HG03378 (cell line): ENCODE measurements around the gene FBXW7.

ENCODE experiments used
- ATAC-seq: cut with Tn5 transposase; IDR thresholded peaks from one replicate; pipeline ENCODE4 v1.9.1; 2021; ENCODE audit warnings: mild to moderate bottlenecking, moderate library complexity; ENCODE audit not compliant: unreplicated experiment

The FBXW7 gene

DNA sequence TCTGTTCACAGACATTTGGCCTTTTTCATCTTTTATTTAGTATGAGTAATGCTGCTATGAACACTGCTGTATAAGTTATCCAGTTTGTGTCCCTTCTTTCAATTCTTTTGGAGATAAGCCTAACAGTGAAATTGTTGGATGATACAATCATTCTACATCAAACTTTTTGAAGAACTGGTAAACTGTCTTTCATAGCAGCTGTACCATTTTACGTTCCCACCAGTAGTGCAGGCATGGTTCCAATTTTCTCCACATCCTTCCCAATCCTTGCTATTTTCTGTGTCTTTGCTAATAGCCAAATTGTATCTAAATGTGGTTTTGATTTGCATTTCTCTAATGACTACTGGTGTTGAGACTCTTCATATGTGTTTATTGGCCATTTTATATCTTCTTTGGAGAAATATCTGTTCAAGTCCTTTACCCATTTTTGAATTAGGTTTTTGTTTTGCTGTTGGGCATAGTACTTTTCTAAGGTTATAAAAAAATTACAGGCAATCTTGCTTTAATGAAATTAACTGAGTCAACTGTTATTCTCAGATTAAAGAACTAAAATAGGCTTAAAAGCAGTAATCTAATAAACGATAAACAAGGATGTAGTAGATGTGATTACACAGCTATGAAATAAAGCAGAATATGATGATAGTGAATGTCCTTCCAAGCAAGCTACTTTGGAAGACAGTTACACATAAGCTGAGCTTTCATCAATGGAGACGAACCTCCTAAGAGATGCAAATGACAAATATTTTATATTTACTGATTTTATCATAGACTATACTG lies 57.2 kb downstream of the FBXW7 start:
- ATAC-seq = no peak

DNA sequence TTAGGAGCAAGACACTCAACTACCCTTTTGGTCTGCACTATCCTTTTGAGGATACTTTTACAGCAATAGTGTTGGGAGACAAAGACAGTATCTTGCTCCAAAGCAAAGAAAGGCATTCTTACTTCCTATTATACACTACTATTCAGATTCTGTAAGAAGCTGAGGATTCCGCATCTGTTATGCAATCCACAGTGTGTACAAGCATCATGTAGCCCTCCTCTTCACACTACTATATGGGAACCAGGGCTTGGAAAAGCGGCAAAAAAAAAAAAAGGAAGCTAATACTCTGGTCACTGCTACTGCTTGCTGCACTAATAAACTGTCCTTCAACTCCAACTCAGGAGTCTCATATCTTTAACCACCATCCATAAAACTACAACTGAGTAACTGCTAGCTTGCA lies 59.1 kb downstream of the FBXW7 start:
- no peak for ATAC-seq

DNA sequence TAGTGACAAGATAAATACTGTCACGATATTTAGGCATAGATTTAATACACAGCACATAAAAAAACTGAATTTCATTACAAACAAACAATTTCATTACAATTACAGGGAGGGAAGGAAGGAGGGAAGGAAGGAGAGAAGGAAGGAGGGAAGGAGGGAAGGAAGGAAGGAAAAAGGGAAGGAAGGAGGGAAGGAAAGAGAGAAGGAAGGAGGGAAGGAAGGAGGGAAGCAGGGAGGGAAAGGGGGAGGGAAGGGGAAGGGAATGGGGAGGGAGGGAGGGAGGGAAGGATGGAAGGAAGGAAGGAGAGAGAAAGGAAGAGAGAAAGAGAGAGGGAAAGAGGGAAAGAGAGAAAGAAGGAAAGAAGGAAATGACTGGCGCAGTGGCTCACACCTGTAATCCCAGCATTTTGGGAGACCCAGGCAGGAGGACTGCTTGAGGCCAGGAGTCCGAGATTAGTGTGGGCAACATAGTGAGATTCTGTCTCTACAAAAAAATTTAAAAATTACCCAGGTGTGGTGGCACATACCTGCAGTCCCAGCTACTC lies 64.6 kb downstream of the FBXW7 start:
- ATAC-seq = no peak

DNA sequence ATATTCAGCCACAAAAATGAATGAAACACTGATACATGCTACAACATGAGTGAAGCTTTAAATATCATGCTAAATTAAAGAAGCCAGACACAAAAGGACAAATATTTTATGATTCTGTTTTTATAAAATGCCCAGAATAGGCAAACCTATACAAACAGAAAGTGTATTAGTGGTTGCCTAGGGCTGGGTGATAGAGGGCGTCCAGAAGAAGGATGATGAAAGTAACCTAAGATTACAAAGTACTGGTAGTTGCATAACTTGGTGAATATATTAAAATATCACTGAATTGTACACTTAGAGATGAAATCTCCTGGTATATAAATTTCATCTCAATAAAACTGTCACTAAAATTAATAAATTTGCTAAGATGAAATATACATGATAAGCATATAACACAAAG lies 67.5 kb downstream of the FBXW7 start:
- ATAC-seq = no peak

DNA sequence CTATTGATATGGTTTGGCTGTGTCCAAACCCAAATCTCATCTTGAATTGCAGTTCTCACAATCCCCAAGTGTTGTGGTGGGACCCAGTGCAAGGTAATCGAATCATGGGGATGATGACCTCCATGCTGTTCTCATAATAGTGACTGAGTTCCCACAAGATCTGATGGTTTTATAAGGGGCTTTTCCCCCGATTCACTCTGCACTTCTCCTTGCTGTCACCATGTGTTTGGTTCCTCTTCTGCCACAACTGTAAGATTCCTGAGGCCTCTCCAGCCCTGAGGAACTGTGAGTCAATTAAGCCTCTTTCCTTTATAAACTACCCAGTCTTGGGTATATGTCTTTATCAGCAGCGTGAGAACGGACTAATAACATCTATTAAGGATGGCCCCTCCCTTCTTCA lies 68.8 kb downstream of the FBXW7 start:
- ATAC-seq = no peak

DNA sequence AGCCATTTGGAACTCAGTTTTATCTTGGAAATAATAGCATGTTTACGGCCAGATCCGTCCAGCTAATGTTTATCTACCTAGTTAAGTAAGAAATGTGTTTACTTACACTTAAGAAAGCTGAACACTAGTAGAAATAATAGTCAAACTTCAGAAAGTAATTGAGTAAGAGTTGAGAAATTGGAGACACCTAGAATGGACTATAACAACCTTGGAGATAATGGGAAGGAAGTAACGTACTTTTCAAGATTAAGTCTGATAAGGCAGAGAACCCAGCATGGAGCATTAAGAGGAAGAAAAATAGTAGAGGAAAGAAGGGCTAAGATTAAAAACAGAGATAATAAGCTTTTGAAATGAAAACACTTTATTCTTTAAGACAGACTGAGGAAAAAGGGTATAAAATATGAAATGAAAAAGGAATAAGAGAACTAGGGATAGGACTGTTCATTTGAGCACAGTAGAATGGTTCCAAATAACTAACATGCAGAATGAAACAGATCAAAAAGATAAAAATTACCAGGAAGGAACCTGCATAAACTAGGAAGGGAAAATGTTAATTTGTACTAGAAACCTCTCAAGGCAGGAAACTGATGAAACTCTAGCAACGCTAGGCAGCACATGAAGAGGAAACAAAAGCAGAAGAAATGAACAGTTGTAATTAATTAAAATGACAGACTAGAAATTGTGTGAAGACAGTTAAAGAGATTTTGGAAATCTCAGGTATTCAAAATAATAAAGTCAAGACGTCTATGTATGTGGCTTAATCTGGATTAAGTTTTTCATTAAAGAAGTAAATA lies 71.7 kb downstream of the FBXW7 start:
- no peak for ATAC-seq

DNA sequence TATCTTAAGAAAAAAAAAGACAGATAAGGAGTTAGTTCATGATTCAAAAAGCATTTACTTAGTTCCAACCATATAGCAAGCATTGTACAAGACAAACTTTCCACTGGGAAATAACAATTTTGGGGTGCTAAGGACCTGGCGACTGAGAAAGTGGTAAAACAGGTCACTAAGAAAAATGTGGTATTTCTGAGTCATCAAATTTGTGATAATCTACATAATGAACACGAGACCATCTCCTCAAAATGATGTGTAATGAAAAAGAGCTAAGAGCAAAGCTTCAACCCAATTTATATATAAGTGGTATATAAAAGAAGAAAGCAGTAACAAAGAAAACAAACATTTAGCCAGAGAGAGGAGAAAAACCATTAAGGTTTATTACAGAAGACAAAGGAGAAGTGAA lies 72.3 kb downstream of the FBXW7 start:
- no peak for ATAC-seq

DNA sequence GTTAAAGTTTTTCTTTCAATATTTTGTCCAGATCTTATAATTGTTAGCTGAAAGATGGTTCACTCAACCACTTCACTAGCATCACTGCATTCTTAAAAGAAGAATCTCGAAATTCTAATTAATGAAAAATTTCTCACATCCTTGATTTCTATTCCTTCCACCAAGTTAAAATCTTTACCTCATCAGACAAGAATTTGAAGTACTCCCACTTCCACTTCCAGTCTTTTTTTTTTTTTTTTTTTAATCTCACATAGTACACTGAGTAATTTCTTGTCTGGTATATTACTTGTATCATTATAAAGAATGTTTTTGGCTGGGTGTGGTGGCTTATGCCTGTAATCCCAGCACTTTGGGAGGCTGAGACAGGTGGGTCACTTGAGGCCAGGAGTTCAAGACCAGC lies 73.2 kb downstream of the FBXW7 start:
- no peak for ATAC-seq

DNA sequence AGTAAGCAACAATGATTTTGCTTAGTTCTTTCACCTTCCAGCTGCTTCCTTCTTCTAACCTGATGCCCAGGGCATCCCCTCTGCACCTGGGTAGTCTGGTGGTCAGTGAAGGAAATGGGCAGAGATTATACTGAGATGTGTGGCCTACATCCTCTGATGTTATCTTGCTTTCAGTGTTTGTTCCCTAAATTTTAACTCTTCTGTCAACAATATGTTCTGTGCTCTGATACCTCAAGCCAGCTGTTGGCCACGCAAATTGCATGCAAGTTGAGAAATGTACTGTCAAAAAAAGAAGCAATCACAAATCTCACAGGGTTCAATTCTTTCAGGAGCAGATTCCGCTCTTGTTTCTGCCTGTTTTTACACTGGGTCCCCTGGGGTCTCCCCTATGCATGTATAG lies 73.8 kb downstream of the FBXW7 start:
- ATAC-seq = peak; percentile 62

DNA sequence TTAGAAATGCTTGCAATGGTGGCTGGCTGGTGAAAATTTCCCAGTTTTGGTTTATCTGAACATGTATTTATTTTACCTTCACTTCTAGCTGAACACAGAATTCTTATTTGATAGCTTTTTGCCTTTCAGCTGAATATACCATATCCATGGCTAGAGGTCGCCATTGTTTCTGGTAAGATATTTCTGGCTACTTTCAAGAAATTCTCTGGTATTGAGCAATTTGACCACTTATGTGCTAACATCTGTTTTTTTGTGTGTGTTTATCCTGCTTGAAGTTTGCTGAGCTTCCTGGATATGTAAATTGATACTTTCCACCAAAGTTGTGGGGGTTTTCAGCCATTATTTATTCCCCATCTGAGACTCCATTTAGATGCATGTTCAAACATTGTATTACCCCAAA lies 75.4 kb downstream of the FBXW7 start:
- peak; percentile 34 for ATAC-seq

DNA sequence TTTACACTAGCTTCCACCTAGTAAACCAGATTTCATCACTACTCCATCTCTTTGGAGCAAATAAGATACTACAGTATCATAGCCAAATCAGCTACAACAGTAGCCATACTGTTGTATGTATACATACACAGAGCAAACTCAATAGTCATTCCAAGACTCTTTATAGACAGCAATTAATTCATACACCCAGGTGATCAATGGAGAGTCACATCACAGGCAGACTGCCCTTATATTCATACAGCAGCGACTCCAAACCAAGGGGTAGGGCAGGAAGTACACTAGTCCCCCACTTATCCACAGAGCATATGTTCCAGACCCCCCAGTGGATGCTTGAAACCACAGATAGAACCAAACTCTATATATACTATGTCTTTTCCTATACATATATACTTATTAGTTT lies 76.6 kb downstream of the FBXW7 start:
- ATAC-seq = no peak

DNA sequence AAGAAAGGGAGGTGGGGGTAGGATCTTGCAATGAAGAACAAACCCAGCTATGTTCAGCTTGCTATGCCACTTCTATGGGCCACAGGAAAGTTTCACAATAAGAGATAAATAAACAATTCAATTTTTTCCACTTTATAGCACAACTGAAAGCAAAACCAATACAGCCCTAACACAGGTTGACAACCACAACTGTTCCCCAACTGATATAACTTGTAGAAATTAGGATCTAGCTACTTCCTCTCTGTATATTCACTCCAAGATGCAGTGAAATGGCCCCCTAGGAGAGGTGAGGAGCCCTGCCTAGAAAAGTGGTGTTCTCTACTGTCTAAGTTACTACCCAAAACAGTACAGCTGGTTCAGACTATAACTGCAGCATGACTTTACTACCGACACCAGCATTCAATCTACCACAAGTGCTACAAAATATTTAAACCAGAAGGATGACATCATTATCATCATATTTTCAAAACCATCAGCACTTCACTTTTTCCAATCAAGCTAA lies 77.0 kb downstream of the FBXW7 start:
- ATAC-seq = peak; percentile 42

DNA sequence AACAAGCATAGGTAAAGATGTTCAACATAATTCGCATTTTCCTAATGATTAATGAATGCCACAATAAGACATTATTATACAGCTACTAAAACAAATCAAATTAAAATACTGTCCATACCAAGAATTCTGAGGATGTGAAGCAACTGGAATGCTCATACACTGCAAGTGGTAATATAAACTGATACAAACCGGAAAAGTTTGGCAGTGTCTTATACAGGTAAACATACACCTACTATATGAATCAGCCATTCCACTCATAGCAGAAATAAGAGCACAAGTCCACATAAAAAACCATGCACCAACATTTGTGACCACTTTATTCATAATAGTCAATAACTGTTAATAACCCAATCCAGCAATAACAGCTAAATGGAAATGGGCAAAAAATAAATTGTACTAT lies 79.3 kb downstream of the FBXW7 start:
- no peak for ATAC-seq

DNA sequence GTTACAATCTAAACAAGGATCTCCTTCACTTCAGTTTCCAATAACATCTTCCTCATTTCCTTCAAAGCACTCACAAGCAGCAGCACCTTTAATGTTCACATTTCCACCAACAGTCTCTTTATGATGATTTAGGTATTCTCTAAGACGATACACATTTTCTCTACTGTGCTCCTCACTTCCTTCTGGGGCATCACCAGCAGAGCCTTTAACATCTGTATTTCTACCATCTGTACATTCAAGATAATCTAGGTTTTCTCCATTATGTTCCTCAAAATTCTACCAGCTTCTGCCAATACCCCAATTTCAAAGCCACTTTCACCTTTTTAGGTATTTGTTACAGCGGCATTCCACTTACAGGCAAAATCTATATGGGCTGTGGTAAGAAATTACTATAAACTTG lies 80.6 kb downstream of the FBXW7 start:
- no peak for ATAC-seq

DNA sequence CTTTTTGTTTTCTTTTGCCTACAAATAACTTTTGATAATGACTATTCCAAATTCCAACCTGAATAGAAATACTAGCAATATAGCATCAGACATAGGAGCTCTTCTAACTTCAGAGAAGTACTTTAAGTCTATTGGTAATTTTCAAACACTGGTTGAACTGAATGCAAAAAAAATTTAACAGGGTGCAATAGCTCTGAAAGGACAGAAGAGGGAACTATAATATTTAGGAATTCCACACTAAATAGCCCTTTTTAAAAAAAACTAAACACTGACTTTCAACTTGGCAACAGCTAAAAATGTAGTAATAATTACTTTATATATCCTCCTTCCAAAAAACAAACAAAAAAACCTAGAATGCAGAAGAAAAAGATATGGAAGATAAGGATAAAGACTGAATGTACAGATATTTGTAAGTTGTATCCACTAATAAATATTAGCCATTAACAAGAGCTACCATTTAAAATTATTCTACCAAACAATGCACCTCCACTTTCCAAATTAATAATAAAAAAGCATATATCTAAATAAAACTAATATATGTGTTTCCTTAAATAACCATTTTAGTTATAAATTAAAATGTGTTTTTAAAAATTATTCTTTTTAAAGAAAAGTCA lies 81.4 kb downstream of the FBXW7 start:
- no peak for ATAC-seq

DNA sequence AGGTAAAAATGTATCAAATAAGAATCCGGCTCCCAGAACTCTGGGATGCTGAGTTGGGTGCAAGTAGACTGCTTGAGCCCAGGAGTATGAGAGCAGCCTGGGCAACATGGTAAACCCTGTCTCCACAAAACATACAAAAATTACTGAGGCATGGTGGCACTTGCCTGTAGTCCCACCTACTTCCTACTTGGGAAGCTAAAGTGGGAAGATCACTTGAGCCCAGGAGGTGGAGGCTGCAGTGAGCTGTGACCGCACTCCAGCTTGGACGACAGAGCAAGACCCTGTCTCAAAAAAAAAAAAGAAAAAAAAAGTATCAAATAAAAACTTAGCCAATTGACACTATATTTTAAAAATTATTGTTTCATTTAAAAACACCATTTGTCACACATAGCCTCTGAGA lies 84.4 kb downstream of the FBXW7 start:
- no peak for ATAC-seq

DNA sequence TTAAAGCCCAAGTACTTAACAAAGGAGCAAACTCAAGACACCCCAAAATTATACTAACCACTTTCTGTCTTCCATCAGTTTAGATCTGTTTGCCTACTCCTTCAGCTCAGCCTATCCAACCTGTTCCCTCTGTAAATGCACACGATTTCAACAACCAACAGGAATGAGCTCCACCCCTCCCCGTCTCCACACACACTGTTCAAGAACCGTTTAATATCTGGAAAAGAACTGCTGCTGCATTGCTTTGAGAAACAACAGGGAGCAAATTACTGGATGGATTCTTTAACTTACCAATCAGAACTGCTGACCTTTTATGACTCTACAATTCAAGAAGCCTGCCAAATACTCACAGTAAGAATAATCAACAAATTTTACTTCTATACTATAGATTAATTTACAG lies 87.0 kb downstream of the FBXW7 start:
- no peak for ATAC-seq

DNA sequence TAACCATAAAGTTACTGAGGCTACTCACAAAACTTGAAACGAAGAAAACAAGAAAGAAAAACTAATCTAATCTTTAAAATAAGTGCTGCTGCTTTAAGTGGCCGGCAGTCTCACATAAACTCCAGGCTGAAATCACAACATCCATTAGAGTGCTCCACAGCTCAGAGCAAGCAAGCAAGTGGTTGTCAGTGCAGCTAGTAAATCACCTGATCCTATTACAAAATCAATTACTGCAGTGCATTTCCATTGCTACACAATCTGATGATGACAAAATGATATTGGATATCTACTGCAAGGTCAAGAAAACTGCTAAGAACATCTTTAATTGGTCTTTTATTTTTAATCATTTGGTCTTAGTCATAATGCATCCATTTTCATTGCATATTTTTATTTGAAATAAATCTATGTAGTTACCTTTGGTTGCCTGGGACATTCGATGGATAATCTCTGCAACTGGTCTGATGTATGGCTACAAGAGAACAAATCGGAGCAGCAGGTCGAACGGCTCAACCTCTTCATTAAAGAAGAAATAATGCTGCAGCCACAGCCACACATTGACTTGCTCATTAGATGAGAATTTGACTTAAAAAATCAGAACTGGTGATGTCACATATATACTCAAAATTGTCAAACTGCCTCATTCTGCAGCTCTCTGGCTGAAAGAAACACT lies 87.7 kb downstream of the FBXW7 start:
- no peak for ATAC-seq

DNA sequence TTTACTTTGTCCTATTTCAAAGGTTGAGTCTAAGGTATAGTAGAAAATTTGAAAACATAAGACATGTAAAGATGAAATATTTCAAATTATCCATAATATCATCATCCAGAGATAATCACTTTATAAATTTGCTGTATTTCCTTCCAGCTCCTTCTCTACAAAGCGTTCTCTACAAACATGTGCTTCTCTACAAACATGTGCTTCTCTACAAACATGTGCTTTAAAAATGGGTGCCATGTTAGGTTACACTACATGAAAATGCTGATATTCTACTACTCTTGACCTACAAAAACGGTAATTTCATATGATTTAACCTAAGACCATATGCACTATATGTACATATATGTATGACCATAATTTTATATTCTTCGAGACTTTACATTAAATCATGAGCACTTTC lies 92.0 kb downstream of the FBXW7 start:
- ATAC-seq = no peak

DNA sequence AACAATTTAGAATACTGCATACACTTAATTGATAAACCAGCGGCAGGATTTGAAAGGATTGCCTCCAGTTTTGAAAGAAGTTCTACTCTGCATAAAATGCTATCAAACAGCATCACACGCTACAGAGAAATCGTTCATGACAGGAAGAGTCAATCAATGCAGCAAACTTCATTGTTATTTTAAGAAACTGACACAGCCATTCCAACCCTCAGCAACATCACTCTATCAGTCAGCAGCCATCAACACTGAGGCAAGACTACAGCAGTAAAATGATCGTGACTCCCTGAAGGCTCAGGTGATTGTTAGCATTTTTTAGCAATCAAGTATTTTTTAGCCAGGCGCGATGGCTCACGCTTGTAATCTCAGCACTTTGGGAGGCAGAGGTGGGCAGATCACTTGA lies 98.3 kb downstream of the FBXW7 start:
- no peak for ATAC-seq

DNA sequence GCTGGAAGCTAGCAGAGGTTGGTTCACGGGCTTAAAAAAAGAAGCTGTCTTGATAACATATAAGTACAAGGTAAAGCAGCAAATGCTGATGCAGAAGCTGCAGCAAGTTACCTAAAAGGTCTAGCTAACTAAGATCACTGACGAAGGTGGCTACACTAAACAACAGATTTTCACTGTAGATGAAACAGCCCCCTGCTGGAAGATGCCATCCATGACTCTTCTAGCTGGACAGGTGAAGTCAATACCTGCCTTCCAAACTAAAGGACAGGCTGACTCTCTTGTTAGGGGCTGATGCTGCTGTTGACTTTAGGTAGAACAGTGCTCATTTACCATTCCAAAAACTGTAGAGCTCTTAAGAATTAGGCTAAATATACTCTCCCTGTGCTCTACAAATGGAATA lies 99.5 kb downstream of the FBXW7 start:
- ATAC-seq = no peak
